ENCODE measurements around the gene DOCK11. TPM values are rescaled to one million over a fixed set of nuclear protein-coding genes. Genes with fewer than 3 reads are reported as not detected.
"Not testable (repeated sequence)": the region's sequence is repeated elsewhere in the genome, so short reads cannot be mapped to it uniquely, and the experiment has no call there.

The DOCK11 gene
- total RNA-seq, 2 donors from 2014 or later = 4.9 to 15.8 TPM

- no peak for ATAC-seq
- DNase-seq = no peak
- Histone ChIP-seq H3K27ac (no peak overlapping the region), H3K4me3 (no peak overlapping the region), H3K36me3 (replicated peaks in 1 of 2; ENCODE audit: insufficient read depth in 1 of 2, low read depth in 2 of 2) (no peaks in the 10 kb centered on the region), H3K4me1 (no peaks in the 10 kb centered on the region), H3K9me3 (no peaks in the 10 kb centered on the region), H3K27me3 (no peaks in the 10 kb centered on the region)
- intact Hi-C loops (cut with DNase I) = no loop called here
- WGBS, 2 donors = 43 to 49% methylated on average over 6 of the region's 6 CpGs
- TF ChIP-seq CTCF (IDR thresholded peaks at IDR 0.05) = no peak
- TF ChIP-seq POLR2A (IDR thresholded peaks at IDR 0.05) = no peak
Measured at GRCh38 chrX:118464501-118464900, 31.1 kb upstream of the DOCK11 start.

- Histone ChIP-seq H3K4me3 (no peak overlapping the region), H3K4me1 (no peaks in the 10 kb centered on the region), H3K27me3 (no peaks in the 10 kb centered on the region), H3K36me3 (replicated peaks in 1 of 2; ENCODE audit: insufficient read depth in 1 of 2, low read depth in 2 of 2) (no peaks in the 10 kb centered on the region), H3K9me3 (no peaks in the 10 kb centered on the region), H3K27ac (no peak overlapping the region)
- intact Hi-C loops (cut with DNase I) = no loop called here
- TF ChIP-seq POLR2A (IDR thresholded peaks at IDR 0.05) = no peak
- TF ChIP-seq CTCF (IDR thresholded peaks at IDR 0.05) = no peak
- no peak for ATAC-seq
- no peak for DNase-seq
- WGBS, 2 donors = 63 to 69% methylated on average over 4 to 7 of the region's 7 CpGs
Measured at GRCh38 chrX:118468122-118468521, 27.5 kb upstream of the DOCK11 start.

GRCh38 chrX:118470721-118471347 lies 24.8 kb upstream of the DOCK11 start:
- H3K36me3 ChIP-seq (replicated peaks in 1 of 2; ENCODE audit: insufficient read depth in 1 of 2, low read depth in 2 of 2); intact Hi-C loops (cut with DNase I); H3K9me3 ChIP-seq; H3K27me3 ChIP-seq; ATAC-seq; H3K4me3 ChIP-seq; DNase-seq; H3K27ac ChIP-seq; H3K4me1 ChIP-seq: not testable (repeated sequence)
- WGBS, 2 donors = 75 to 85% methylated on average over 4 to 5 of the region's 5 CpGs

GRCh38 chrX:118474586-118474985 lies 21.0 kb upstream of the DOCK11 start:
- no peak overlapping the region for H3K4me3 ChIP-seq
- intact Hi-C loops (cut with DNase I) = no loop called here
- no peak for DNase-seq
- TF ChIP-seq CTCF (IDR thresholded peaks at IDR 0.05) (no peak), POLR2A (IDR thresholded peaks at IDR 0.05) (no peak)
- no peaks in the 10 kb centered on the region for H3K9me3 ChIP-seq
- no peaks in the 10 kb centered on the region for H3K27me3 ChIP-seq
- 33 to 57% methylated on average over 4 to 6 of the region's 6 CpGs for WGBS, 2 donors
- no peaks in the 10 kb centered on the region for H3K4me1 ChIP-seq
- no peak for ATAC-seq
- H3K36me3 ChIP-seq (replicated peaks in 1 of 2; ENCODE audit: insufficient read depth in 1 of 2, low read depth in 2 of 2) = no peaks in the 10 kb centered on the region
- H3K27ac ChIP-seq = no peak overlapping the region

GRCh38 chrX:118475903-118476302 lies 19.7 kb upstream of the DOCK11 start:
- H3K4me3 ChIP-seq = no peak overlapping the region

More at GRCh38 chrX:118475903-118476302, 19.7 kb upstream of the DOCK11 start:
- ATAC-seq (no peak), DNase-seq (no peak)
- intact Hi-C loops (cut with DNase I) = no loop called here
- H3K36me3 ChIP-seq (replicated peaks in 1 of 2; ENCODE audit: insufficient read depth in 1 of 2, low read depth in 2 of 2) = no peaks in the 10 kb centered on the region
- H3K4me1 ChIP-seq = no peaks in the 10 kb centered on the region
- TF ChIP-seq CTCF (IDR thresholded peaks at IDR 0.05) = no peak
- no peak for TF ChIP-seq POLR2A (IDR thresholded peaks at IDR 0.05)
- 78 to 80% methylated on average over 3 to 4 of the region's 4 CpGs for WGBS, 2 donors
- no peaks in the 10 kb centered on the region for H3K27me3 ChIP-seq
- H3K9me3 ChIP-seq = no peaks in the 10 kb centered on the region
- H3K27ac ChIP-seq = no peak overlapping the region

All from body of pancreas (tissue), 4 donors.